ENCODE results near the gene METTL26.

GRCh38 chr16:595942-596735 lies 40.0 kb downstream of the METTL26 start:
- TF ChIP-seq CCNT2 (IDR thresholded peaks at IDR 0.05; ENCODE audit: borderline replicate concordance, extremely low read depth, insufficient read length, low read depth, low read length): no peak
- TF ChIP-seq ZBED1 (IDR thresholded peaks at IDR 0.05): no peak
- TF ChIP-seq E2F6 (IDR thresholded peaks at IDR 0.05; ENCODE audit: borderline replicate concordance in 1 of 2, extremely low read depth in 1 of 2, insufficient read depth in 1 of 2, insufficient read length in 1 of 2, low read depth in 1 of 2, low read length in 1 of 2, poor library complexity in 1 of 2, severe bottlenecking in 1 of 2): no peak
- TF ChIP-seq ZNF407 (IDR thresholded peaks at IDR 0.05; ENCODE audit: low read depth): no peak
- no peak for TF ChIP-seq SIN3A (IDR thresholded peaks at IDR 0.05; ENCODE audit: borderline replicate concordance in 2 of 2, control insufficient read depth in 1 of 2, low read depth in 2 of 2, low read length in 2 of 2)
- no peak for TF ChIP-seq RERE (CRISPR knock-in tag; IDR thresholded peaks at IDR 0.05; ENCODE audit: borderline replicate concordance)
- no peak for TF ChIP-seq POU5F1 (IDR thresholded peaks at IDR 0.05; ENCODE audit: borderline replicate concordance, low read depth, low read length, partially characterized antibody)
- no peak for TF ChIP-seq EZH2 (IDR thresholded peaks at IDR 0.05; ENCODE audit: borderline replicate concordance, low read depth, low read length)
- no peak for TF ChIP-seq ESRRA (IDR thresholded peaks at IDR 0.05; ENCODE audit: borderline replicate concordance, low read depth)
- TF ChIP-seq KLF13 (tag; IDR thresholded peaks at IDR 0.05; ENCODE audit: borderline replicate concordance, low read depth): no peak
- no peak for TF ChIP-seq CREM (IDR thresholded peaks at IDR 0.05; ENCODE audit: low read depth)
